H1 (cell line): ENCODE data around the gene CACNA1D. TPM values are rescaled to one million over a fixed set of nuclear protein-coding genes. Genes with fewer than 3 reads are reported as not detected.

ENCODE experiments used
- CTCF ChIA-PET: fragments of 300-600 bp; sonication (Branson Sonifier 250); formaldehyde crosslinking; loops from one replicate; lab custom pipeline; 2021; ENCODE audit not compliant: partially characterized antibody; lab: Charles Lee
- POLR2A ChIA-PET: fragments of 300-600 bp; sonication (Branson Sonifier 250); formaldehyde crosslinking; loops from one replicate; lab custom pipeline; 2021; ENCODE audit warnings: inconsistent platforms; ENCODE audit not compliant: partially characterized antibody; lab: Charles Lee
- DNase-seq, 2 experiments: peaks; one replicate each; pipeline versions ENCODE4 v3.0.0 to v3.0.0-alpha.2; 2010 to 2022; ENCODE audit warnings: low spot score in 2 of 2, low read depth in 1 of 2, mixed read lengths in 1 of 2
- FAIRE-seq: peaks from 2 replicates; lab custom pipeline; 2011; peaks lifted over from hg19 to GRCh38; lab: Jason Lieb, UNC
- H2AFZ ChIP-seq: 2 replicates; pipeline ENCODE4 v1.8.1; 2012; ENCODE audit warnings: low read length, inconsistent platforms
- H2AK5ac ChIP-seq: 2 replicates; pipeline ENCODE4 v1.6.1; 2013; ENCODE audit warnings: low read depth, low read length
- H2BK120ac ChIP-seq: replicated peaks from 2 replicates; pipeline ENCODE3; 2013; ENCODE audit warnings: low read depth, low read length, inconsistent platforms
- H2BK12ac ChIP-seq: 2 replicates; pipeline ENCODE4 v1.6.1; 2013; ENCODE audit warnings: low read depth, low read length
- H2BK15ac ChIP-seq: 2 replicates; pipeline ENCODE4 v1.6.1; 2013; ENCODE audit warnings: low read length
- H2BK20ac ChIP-seq: 2 replicates; pipeline ENCODE4 v1.6.1; 2013; ENCODE audit warnings: low read length
- H2BK5ac ChIP-seq: 2 replicates; pipeline ENCODE4 v1.6.1; 2013; ENCODE audit warnings: low read depth, low read length
- H3K14ac ChIP-seq: 2 replicates; pipeline ENCODE4 v1.6.1; 2013; ENCODE audit warnings: inconsistent platforms; ENCODE audit not compliant: insufficient read length
- H3K18ac ChIP-seq: 2 replicates; pipeline ENCODE4 v1.6.1; 2013; ENCODE audit warnings: low read length; ENCODE audit errors: extremely low read depth
- H3K23ac ChIP-seq: 2 replicates; pipeline ENCODE4 v1.6.1; 2013; ENCODE audit warnings: inconsistent platforms; ENCODE audit not compliant: insufficient read length
- H3K23me2 ChIP-seq: 2 replicates; pipeline ENCODE4 v1.6.1; 2013; ENCODE audit warnings: low read depth, low read length
- H3K27ac ChIP-seq: 2 replicates; pipeline ENCODE4 v1.6.1; 2011; ENCODE audit warnings: low read depth, low read length, inconsistent platforms
- H3K27me3 ChIP-seq, 4 experiments: replicated peaks in 1 of 4; 1 replicate in 1 of 4; 2 replicates in 3 of 4; pipeline versions ENCODE4 v1.6.1 to v1.8.1; 2011 to 2013; ENCODE audit warnings: low read length in 3 of 4, mild to moderate bottlenecking in 3 of 4, inconsistent platforms in 2 of 4, mixed read lengths in 2 of 4, moderate library complexity in 1 of 4; ENCODE audit not compliant: control insufficient read depth in 3 of 4, insufficient read depth in 3 of 4; ENCODE audit errors: extremely low read depth in 1 of 4
- H3K36me3 ChIP-seq, 4 experiments: 2 replicates each; pipeline versions ENCODE4 v1.6.1 to v1.8.1; 2011 to 2013; ENCODE audit warnings: mild to moderate bottlenecking in 4 of 4, low read length in 3 of 4, moderate library complexity in 2 of 4, control low read depth in 1 of 4, inconsistent platforms in 1 of 4; ENCODE audit not compliant: insufficient read depth in 4 of 4, control insufficient read depth in 2 of 4
- H3K4ac ChIP-seq: replicated peaks from 2 replicates; pipeline ENCODE3; 2013; ENCODE audit warnings: low read length, low read depth, mixed read lengths, inconsistent platforms; ENCODE audit not compliant: insufficient read length
- H3K4me1 ChIP-seq, 4 experiments: replicated peaks in 1 of 4; 1 replicate in 1 of 4; 2 replicates in 3 of 4; pipeline versions ENCODE4 v1.6.1 to v1.8.1; 2011 to 2013; ENCODE audit warnings: low read length in 3 of 4, inconsistent platforms in 2 of 4, mixed read lengths in 1 of 4; ENCODE audit not compliant: insufficient read depth in 4 of 4, control insufficient read depth in 3 of 4
- H3K4me2 ChIP-seq, 2 experiments: 2 replicates each; pipeline versions ENCODE4 v1.6.1 to v1.8.1; 2011 to 2013; ENCODE audit warnings: low read depth in 2 of 2, low read length in 2 of 2, control low read depth in 1 of 2, inconsistent platforms in 1 of 2, mild to moderate bottlenecking in 1 of 2; ENCODE audit not compliant: insufficient read depth in 1 of 2
- H3K4me3 ChIP-seq, 4 experiments: fragments of 200-600, 300-600 bp in 1 of 4; sonication (generic), shearing (Covaris generic), sonication (Bioruptor Twin) in 1 of 4; 2 replicates each; pipeline versions ENCODE4 v1.5.1 to v1.8.1; 2011 to 2016; ENCODE audit warnings: low read length in 4 of 4, low read depth in 3 of 4, control low read depth in 2 of 4, inconsistent platforms in 2 of 4, mild to moderate bottlenecking in 2 of 4, mixed read lengths in 1 of 4, moderate library complexity in 1 of 4; ENCODE audit not compliant: insufficient read depth in 2 of 4; ENCODE audit errors: extremely low read depth in 1 of 4
- H3K56ac ChIP-seq: replicated peaks from 2 replicates; pipeline ENCODE3; 2013; ENCODE audit warnings: low read depth, mild to moderate bottlenecking, mixed read lengths, low read length, inconsistent platforms; ENCODE audit not compliant: insufficient read length
- H3K79me1 ChIP-seq: 2 replicates; pipeline ENCODE4 v1.6.1; 2013; ENCODE audit warnings: low read depth, low read length, control low read depth
- H3K79me2 ChIP-seq, 2 experiments: 2 replicates each; pipeline versions ENCODE4 v1.6.1 to v1.8.1; 2012 to 2013; ENCODE audit warnings: low read length in 2 of 2, mild to moderate bottlenecking in 2 of 2, inconsistent platforms in 1 of 2; ENCODE audit not compliant: insufficient read depth in 2 of 2, control insufficient read depth in 1 of 2
- H3K9ac ChIP-seq, 4 experiments: replicated peaks in 1 of 4; 1 replicate in 1 of 4; 2 replicates in 3 of 4; pipeline versions ENCODE4 v1.6.1 to v1.8.1; 2011 to 2013; ENCODE audit warnings: low read depth in 3 of 4, low read length in 3 of 4, control low read depth in 2 of 4, mild to moderate bottlenecking in 2 of 4, moderate library complexity in 2 of 4, inconsistent platforms in 1 of 4; ENCODE audit errors: extremely low read depth in 1 of 4
- H3K9me3 ChIP-seq, 2 experiments: 2 replicates each; pipeline versions ENCODE4 v1.6.1 to v1.8.1; 2012 to 2013; ENCODE audit warnings: mild to moderate bottlenecking in 2 of 2, moderate library complexity in 2 of 2, control low read depth in 1 of 2, inconsistent platforms in 1 of 2, low read depth in 1 of 2, low read length in 1 of 2, mixed read lengths in 1 of 2; ENCODE audit not compliant: insufficient read depth in 2 of 2
- H4K20me1 ChIP-seq, 2 experiments: replicated peaks in 1 of 2; 2 replicates each; pipeline versions ENCODE3 to v1.8.1; 2011 to 2013; ENCODE audit warnings: inconsistent platforms in 2 of 2, low read length in 2 of 2, mild to moderate bottlenecking in 1 of 2; ENCODE audit not compliant: insufficient read depth in 2 of 2, control insufficient read depth in 1 of 2
- H4K5ac ChIP-seq: 2 replicates; pipeline ENCODE4 v1.6.1; 2013; ENCODE audit warnings: low read length, low read depth, mixed read lengths, inconsistent platforms; ENCODE audit not compliant: insufficient read length
- H4K8ac ChIP-seq: 2 replicates; pipeline ENCODE4 v1.8.0; 2013; ENCODE audit warnings: mild to moderate bottlenecking, moderate library complexity, low read length, inconsistent platforms; ENCODE audit not compliant: insufficient read depth; ENCODE audit errors: extremely low read depth
- H4K91ac ChIP-seq: replicated peaks from 2 replicates; pipeline ENCODE3; 2013; ENCODE audit warnings: low read length, mixed read lengths, inconsistent platforms; ENCODE audit not compliant: insufficient read length
- ATF2 ChIP-seq: IDR thresholded peaks from 2 replicates; pipeline ENCODE4 v1.6.1; 2012; ENCODE audit warnings: low read length, inconsistent platforms
- ATF3 ChIP-seq: IDR thresholded peaks from 2 replicates; pipeline ENCODE4 v1.6.1; 2011; ENCODE audit warnings: low read depth, mild to moderate bottlenecking, low read length; ENCODE audit not compliant: insufficient read depth
- RNF2 ChIP-seq: fragments of 200-900, 300-1000 bp; sonication (generic); IDR thresholded peaks from 2 replicates; pipeline ENCODE4 v1.7.1; 2016; ENCODE audit warnings: borderline replicate concordance, low read depth, mild to moderate bottlenecking, antibody characterized with exemption, low read length; ENCODE audit not compliant: poor library complexity, severe bottlenecking; ENCODE audit errors: missing control alignments
- SP4 ChIP-seq: IDR thresholded peaks from 2 replicates; pipeline ENCODE4 v1.6.1; 2012; ENCODE audit warnings: low read length, inconsistent platforms
- SRF ChIP-seq: IDR thresholded peaks from 2 replicates; pipeline ENCODE4 v1.6.1; 2011; ENCODE audit warnings: mild to moderate bottlenecking, low read depth, low read length, moderate library complexity
- WGBS, 2 experiments: shearing (Covaris generic) in 1 of 2; methylation state at CpG; one replicate each; pipeline versions ENCODE4 v1.1.6 to v1.1.7; 2013 to 2015; ENCODE audit warnings: low lambda C conversion rate in 2 of 2, mixed read lengths in 2 of 2, inconsistent platforms in 1 of 2, low coverage in 1 of 2, missing lambda C conversion rate in 1 of 2; ENCODE audit not compliant: insufficient replicate concordance in 2 of 2, insufficient coverage in 1 of 2, insufficient read length in 1 of 2; ENCODE audit errors: extremely low coverage in 1 of 2, missing lambda C conversion rate in 1 of 2; 5-methylcytosine and 5-hydroxymethylcytosine counted together
- polyA plus RNA-seq, 7 experiments: library from polyadenylated mRNA; depleted of rRNA in 3 of 7; stranded (reverse) in 5 of 7; unstranded in 2 of 7; fragments of >200 nt in 5 of 7; fragments of 200-250 nt in 2 of 7; gene quantifications; 1 replicate in 5 of 7; 2 replicates in 1 of 7; 4 replicates in 1 of 7; pipeline versions ENCODE4 v1.2.1 to v1.2.3, GENCODE V29; 2011 to 2013; ENCODE audit warnings: missing spikeins in 2 of 7, mixed read lengths in 2 of 7
- total RNA-seq: library from RNA; stranded (reverse); fragmentation: NEBNext Ultra II Directional; extraction: Animal tissue kit (Norgen Biotek cat#: 25700); gene quantifications from 2 replicates; pipeline ENCODE4 v1.2.1, GENCODE V29; 2021

The CACNA1D gene
- total and polyA plus RNA-seq, 2 of the 8 experiments (the other 6 are each of a cell fraction or from before 2014, with no cell fraction given) = 2.0 to 2.9 TPM

GRCh38 chr3:53675942-53676341 lies 181.5 kb downstream of the CACNA1D start:
- ChIA-PET CTCF (interaction anchor here (0.7 to 1.4 kb wide), 4 partner anchors 11 to 300 kb away, joined by 3 to 4 read pairs (median 4); no protein-coding TSS in a partner anchor), POLR2A (no interaction called here)
- DNase-seq (no peak), FAIRE-seq (no peak)
- no peak overlapping the region for H3K4ac ChIP-seq
- TF ChIP-seq ATF2 = no peak
- no peak for TF ChIP-seq SP4
- no peak for TF ChIP-seq SRF
- TF ChIP-seq RNF2 = no peak
- no peak for TF ChIP-seq ATF3
- no peak overlapping the region for H2BK12ac ChIP-seq
- H3K36me3 ChIP-seq = no peaks in the 10 kb centered on the region
- H4K91ac ChIP-seq = no peak overlapping the region
- H3K4me2 ChIP-seq = no peak overlapping the region
- H3K79me2 ChIP-seq = no peaks in the 10 kb centered on the region
- H3K4me3 ChIP-seq = no peak overlapping the region
- no peak overlapping the region for H3K18ac ChIP-seq
- no peaks in the 10 kb centered on the region for H3K4me1 ChIP-seq
- 93% methylated on average over 10 of the region's 11 CpGs; no CpG with 5 or more reads in 1 of the 2 experiments for WGBS, 2 experiments
- H3K23ac ChIP-seq = no peak overlapping the region
- H3K27me3 ChIP-seq = no peaks in the 10 kb centered on the region
- no peaks in the 10 kb centered on the region for H3K79me1 ChIP-seq
- H3K9ac ChIP-seq = no peak overlapping the region
- no peaks in the 10 kb centered on the region for H4K20me1 ChIP-seq
- no peak overlapping the region for H4K5ac ChIP-seq
- H3K9me3 ChIP-seq = no peaks in the 10 kb centered on the region
- no peak overlapping the region for H2AFZ ChIP-seq
- no peak overlapping the region for H4K8ac ChIP-seq
- H3K14ac ChIP-seq = no peak overlapping the region
- H3K23me2 ChIP-seq = peaks cover 3% of the 10 kb centered on the region; the same call in 1 of the 2 replicates
- no peak overlapping the region for H2AK5ac ChIP-seq
- H2BK15ac ChIP-seq = no peak overlapping the region
- no peak overlapping the region for H2BK120ac ChIP-seq
- no peak overlapping the region for H2BK5ac ChIP-seq
- no peak overlapping the region for H2BK20ac ChIP-seq
- H3K56ac ChIP-seq = no peak overlapping the region
- no peak overlapping the region for H3K27ac ChIP-seq
